GM23338 (cell line): ENCODE results near the gene AGXT. TPM values are rescaled to one million over a fixed set of nuclear protein-coding genes. Genes with fewer than 3 reads are reported as not detected.

Experiments used
- ATAC-seq: fragments of 200-7000 bp; cut with Tn5 transposase; 3 replicates; pipeline ENCODE4 v1.9.1; 2020
- DNase-seq: peaks from one replicate; pipeline ENCODE4 v3.0.0-alpha.2; 2015; ENCODE audit warnings: low spot score
- H2AFZ ChIP-seq: fragments of 200-600 bp; sonication (generic); 2 replicates; pipeline ENCODE4 v1.8.0; 2016; ENCODE audit warnings: antibody characterized with exemption, mild to moderate bottlenecking, moderate library complexity
- H3F3A ChIP-seq: fragments of 200-600 bp; sonication (generic); replicated peaks from 2 replicates; pipeline ENCODE4 v1.8.0; 2017; ENCODE audit warnings: antibody characterized with exemption, mixed run types, low read depth
- H3K27ac ChIP-seq: fragments of 200-600 bp; sonication (generic); 2 replicates; pipeline ENCODE4 v1.6.1; 2016; ENCODE audit warnings: low read depth
- H3K27me3 ChIP-seq: fragments of 200-600 bp; sonication (generic); 2 replicates; pipeline ENCODE4 v1.8.0; 2016; ENCODE audit warnings: mild to moderate bottlenecking, mixed run types, moderate library complexity; ENCODE audit not compliant: insufficient read depth
- H3K36me3 ChIP-seq: fragments of 200-600 bp; sonication (generic); 2 replicates; pipeline ENCODE4 v1.8.0; 2016; ENCODE audit warnings: mild to moderate bottlenecking; ENCODE audit not compliant: insufficient read depth
- H3K4me1 ChIP-seq: fragments of 200-600 bp; sonication (generic); 2 replicates; pipeline ENCODE4 v1.8.0; 2016; ENCODE audit warnings: mild to moderate bottlenecking, moderate library complexity; ENCODE audit not compliant: insufficient read depth
- H3K4me2 ChIP-seq: fragments of 200-600 bp; sonication (generic); 2 replicates; pipeline ENCODE4 v1.7.1; 2017; ENCODE audit warnings: mixed run types
- H3K4me3 ChIP-seq: fragments of 200-600 bp; sonication (generic); 2 replicates; pipeline ENCODE4 v1.6.1; 2016; ENCODE audit warnings: mixed run types
- H3K79me2 ChIP-seq: fragments of 200-600 bp; sonication (generic); replicated peaks from 2 replicates; pipeline ENCODE4 v1.8.0; 2017; ENCODE audit warnings: mild to moderate bottlenecking; ENCODE audit not compliant: insufficient read depth
- H3K9me2 ChIP-seq: fragments of 200-600 bp; sonication (generic); 2 replicates; pipeline ENCODE4 v1.8.0; 2017; ENCODE audit not compliant: insufficient read depth
- H4K20me1 ChIP-seq: fragments of 200-600 bp; sonication (generic); replicated peaks from 2 replicates; pipeline ENCODE4 v1.8.0; 2017; ENCODE audit warnings: mild to moderate bottlenecking; ENCODE audit not compliant: insufficient read depth
- H3K27ac Mint-ChIP-seq: 2 replicates; pipeline ENCODE4 v1.8.0; 2020; ENCODE audit warnings: inconsistent platforms, mild to moderate bottlenecking, moderate library complexity, mixed read lengths
- H3K27me3 Mint-ChIP-seq: 3 replicates; pipeline ENCODE4 v1.8.0; 2022; ENCODE audit warnings: low read depth, mild to moderate bottlenecking, moderate library complexity, mixed read lengths, inconsistent platforms; ENCODE audit not compliant: insufficient read depth, poor library complexity
- H3K36me3 Mint-ChIP-seq: 3 replicates; pipeline ENCODE4 v1.8.0; 2021; ENCODE audit warnings: low read depth, mild to moderate bottlenecking, inconsistent platforms, moderate library complexity, mixed read lengths
- H3K4me1 Mint-ChIP-seq: 3 replicates; pipeline ENCODE4 v1.8.0; 2020; ENCODE audit warnings: mild to moderate bottlenecking, inconsistent platforms, mixed read lengths
- H3K4me3 Mint-ChIP-seq: 3 replicates; pipeline ENCODE4 v1.8.0; 2021; ENCODE audit warnings: moderate library complexity, mild to moderate bottlenecking, inconsistent platforms, mixed read lengths
- H3K9me3 Mint-ChIP-seq: 3 replicates; pipeline ENCODE4 v1.8.0; 2020; ENCODE audit warnings: moderate library complexity, mild to moderate bottlenecking, inconsistent platforms, mixed read lengths
- CREB1 ChIP-seq: fragments of 250-450 bp; sonication (Bioruptor Pico); IDR thresholded peaks from 2 replicates; pipeline ENCODE4 v1.5.0; 2020; ENCODE audit warnings: low read depth, mild to moderate bottlenecking, moderate library complexity
- EZH2 ChIP-seq: fragments of 200-600 bp; sonication (generic); IDR thresholded peaks from one replicate; pipeline ENCODE4 v1.8.0; 2017; ENCODE audit warnings: antibody characterized with exemption, mild to moderate bottlenecking, low read depth; ENCODE audit not compliant: unreplicated experiment
- EZH2phosphoT487 ChIP-seq: fragments of 200-600 bp; sonication (generic); IDR thresholded peaks from one replicate; pipeline ENCODE4 v1.8.1; 2018; ENCODE audit warnings: antibody characterized with exemption; ENCODE audit not compliant: unreplicated experiment
- NANOG ChIP-seq: IDR thresholded peaks from 2 replicates; pipeline ENCODE4 v1.6.1; 2016; ENCODE audit warnings: antibody characterized with exemption, borderline replicate concordance
- POLR2AphosphoS5 ChIP-seq: IDR thresholded peaks from 2 replicates; pipeline ENCODE4 v1.6.1; 2016; ENCODE audit warnings: antibody characterized with exemption, low read depth
- STAT1 ChIP-seq: IDR thresholded peaks from one replicate; pipeline ENCODE4 v1.6.1; 2016; ENCODE audit warnings: antibody characterized with exemption; ENCODE audit not compliant: unreplicated experiment
- ZNF114 ChIP-seq: fragments of 250-450 bp; sonication (Bioruptor Pico); IDR thresholded peaks from 2 replicates; pipeline ENCODE4 v1.5.0; 2020; ENCODE audit warnings: mild to moderate bottlenecking, moderate library complexity
- ZNF331 ChIP-seq: fragments of 250-450 bp; sonication (Bioruptor Pico); IDR thresholded peaks from 2 replicates; pipeline ENCODE4 v1.5.0; 2020; ENCODE audit warnings: low read depth, mild to moderate bottlenecking, moderate library complexity
- polyA plus RNA-seq: library from polyadenylated mRNA; unstranded; fragments of >200 nt; fragmentation: Nextera tagmentation; extraction: Ambion mirVana; gene quantifications from 2 replicates; pipeline ENCODE4 v1.2.1, GENCODE V29; 2016
- total RNA-seq: library from RNA; depleted of rRNA; stranded (reverse); fragments of >200 nt; shearing (Covaris generic); gene quantifications from 2 replicates; pipeline ENCODE4 v1.2.3, GENCODE V29; 2014
- TF ChIP-seq, protein P1 (sequence below): IDR thresholded peaks from 2 replicates; pipeline ENCODE4 v1.6.1; 2016; ENCODE audit warnings: antibody characterized with exemption
- TF ChIP-seq, protein P2 (sequence below): fragments of 250-450 bp; sonication (Bioruptor Pico); IDR thresholded peaks from 2 replicates; pipeline ENCODE4 v1.5.0; 2020; ENCODE audit warnings: mild to moderate bottlenecking, moderate library complexity
- TF ChIP-seq, protein P3 (sequence below), 2 experiments: fragments of 200-600 bp in 1 of 2; sonication (generic) in 1 of 2; conservative IDR thresholded peaks; 2 replicates each; pipeline versions ENCODE4 v1.5.1 to v1.6.1; 2016 to 2017; ENCODE audit warnings: antibody characterized with exemption in 2 of 2, low read depth in 2 of 2, mild to moderate bottlenecking in 2 of 2, moderate library complexity in 1 of 2

AGXT gene
- total and polyA plus RNA-seq, 2 experiments from 2014 or later: not detected

DNA sequence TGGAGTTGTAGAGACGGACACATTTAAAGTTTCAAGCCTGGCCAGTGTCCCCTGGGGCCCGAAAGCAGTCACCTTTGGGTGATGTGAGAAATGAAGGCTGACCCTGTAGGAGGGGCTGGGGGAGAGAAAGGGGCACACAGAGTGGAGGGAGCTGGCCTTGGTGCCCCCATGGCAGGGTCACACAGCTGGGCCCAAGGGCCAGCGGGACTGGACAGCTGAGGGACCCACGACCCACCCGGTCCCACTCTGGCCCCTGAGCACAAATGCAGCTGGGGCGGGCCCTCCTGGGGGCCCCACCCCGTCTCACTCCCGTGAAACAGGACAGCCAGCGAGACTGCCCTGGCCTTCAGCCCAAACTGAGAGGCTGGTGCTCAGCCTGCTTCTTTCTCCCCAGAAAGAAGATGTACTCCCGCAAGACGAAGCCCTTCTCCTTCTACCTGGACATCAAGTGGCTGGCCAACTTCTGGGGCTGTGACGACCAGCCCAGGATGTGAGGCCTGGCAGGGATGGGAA lies 6.1 kb downstream of the AGXT start:
- DNase-seq: no peak
- Histone ChIP-seq H3K79me2 (no peaks in the 10 kb centered on the region), H3F3A (no peaks in the 10 kb centered on the region), H4K20me1 (no peaks in the 10 kb centered on the region), H2AFZ (no peak overlapping the region), H3K4me3 (no peak overlapping the region), H3K4me2 (no peak overlapping the region), H3K27ac (no peak overlapping the region), H3K36me3 (no peaks in the 10 kb centered on the region), H3K9me2 (no peaks in the 10 kb centered on the region), H3K27me3 (no peaks in the 10 kb centered on the region), H3K4me1 (no peaks in the 10 kb centered on the region)
- TF ChIP-seq EZH2phosphoT487 (no peak), POLR2AphosphoS5 (no peak), NANOG (no peak), ZNF331 (no peak)
- Mint-ChIP-seq H3K27me3 (peaks cover 4% of the 10 kb centered on the region), H3K27ac (no peak overlapping the region), H3K36me3 (no peaks in the 10 kb centered on the region), H3K4me3 (no peak overlapping the region), H3K9me3 (no peaks in the 10 kb centered on the region), H3K4me1 (0 out of 3 replicates have a peak, but pooled peaks cover 2% of the 10 kb centered on the region)
- ATAC-seq: no peak

DNA sequence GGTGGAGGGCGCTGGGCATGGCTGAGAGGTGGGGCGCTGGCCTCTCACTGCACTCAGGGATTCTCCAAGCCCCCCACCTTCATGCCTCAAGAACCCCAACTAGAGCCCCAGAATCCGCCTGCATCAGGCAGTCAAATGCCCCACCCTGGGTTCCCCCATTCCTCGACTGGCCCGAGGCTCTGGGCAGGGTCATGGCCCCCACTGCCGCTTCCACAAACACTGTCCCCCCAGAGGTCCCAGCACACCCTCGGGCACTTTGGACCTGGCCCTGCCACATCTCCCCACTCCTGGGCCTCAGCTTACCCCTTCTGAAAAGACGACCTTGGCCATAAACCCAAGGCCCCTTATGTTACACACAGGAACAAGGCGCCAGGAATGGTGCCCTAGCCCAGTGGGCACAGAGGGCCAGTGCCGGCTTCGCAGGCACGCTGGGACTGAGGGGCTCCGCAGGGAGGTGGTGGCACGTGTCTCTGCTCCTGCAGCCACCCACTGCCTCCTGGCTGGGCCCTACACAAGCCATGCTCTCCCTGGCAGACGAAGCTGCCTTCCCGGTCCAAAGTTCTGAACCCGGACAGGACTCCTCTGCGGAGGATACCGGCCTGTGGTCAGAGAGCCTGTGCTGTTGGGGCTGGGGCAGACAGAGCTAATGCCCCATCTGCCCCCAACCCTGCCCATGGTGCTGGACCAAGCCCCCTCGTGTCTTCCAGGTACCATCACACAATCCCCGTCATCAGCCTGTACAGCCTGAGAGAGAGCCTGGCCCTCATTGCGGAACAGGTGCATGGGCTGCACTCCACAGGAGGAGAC lies 6.8 kb downstream of the AGXT start:
- 0 out of 3 replicates have a peak, but pooled peaks cover 2% of the 10 kb centered on the region for H3K4me1 Mint-ChIP-seq
- DNase-seq (no peak), ATAC-seq (no peak)
- H3K36me3 Mint-ChIP-seq: no peaks in the 10 kb centered on the region
- no peak overlapping the region for H3K4me2 ChIP-seq
- no peaks in the 10 kb centered on the region for H3K4me1 ChIP-seq
- no peaks in the 10 kb centered on the region for H3K9me2 ChIP-seq
- H3K4me3 Mint-ChIP-seq: no peak overlapping the region
- H3K9me3 Mint-ChIP-seq: no peaks in the 10 kb centered on the region
- H3K27ac Mint-ChIP-seq: no peak overlapping the region
- TF ChIP-seq NANOG (no peak), ZNF114 (CRISPR knock-in tag) (no peak), CREB1 (CRISPR knock-in tag) (no peak), EZH2phosphoT487 (no peak), STAT1 (no peak), EZH2 (no peak), ZNF331 (no peak)
- TF ChIP-seq, protein P1, sequence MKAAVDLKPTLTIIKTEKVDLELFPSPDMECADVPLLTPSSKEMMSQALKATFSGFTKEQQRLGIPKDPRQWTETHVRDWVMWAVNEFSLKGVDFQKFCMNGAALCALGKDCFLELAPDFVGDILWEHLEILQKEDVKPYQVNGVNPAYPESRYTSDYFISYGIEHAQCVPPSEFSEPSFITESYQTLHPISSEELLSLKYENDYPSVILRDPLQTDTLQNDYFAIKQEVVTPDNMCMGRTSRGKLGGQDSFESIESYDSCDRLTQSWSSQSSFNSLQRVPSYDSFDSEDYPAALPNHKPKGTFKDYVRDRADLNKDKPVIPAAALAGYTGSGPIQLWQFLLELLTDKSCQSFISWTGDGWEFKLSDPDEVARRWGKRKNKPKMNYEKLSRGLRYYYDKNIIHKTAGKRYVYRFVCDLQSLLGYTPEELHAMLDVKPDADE: no peak
- TF ChIP-seq, protein P2, sequence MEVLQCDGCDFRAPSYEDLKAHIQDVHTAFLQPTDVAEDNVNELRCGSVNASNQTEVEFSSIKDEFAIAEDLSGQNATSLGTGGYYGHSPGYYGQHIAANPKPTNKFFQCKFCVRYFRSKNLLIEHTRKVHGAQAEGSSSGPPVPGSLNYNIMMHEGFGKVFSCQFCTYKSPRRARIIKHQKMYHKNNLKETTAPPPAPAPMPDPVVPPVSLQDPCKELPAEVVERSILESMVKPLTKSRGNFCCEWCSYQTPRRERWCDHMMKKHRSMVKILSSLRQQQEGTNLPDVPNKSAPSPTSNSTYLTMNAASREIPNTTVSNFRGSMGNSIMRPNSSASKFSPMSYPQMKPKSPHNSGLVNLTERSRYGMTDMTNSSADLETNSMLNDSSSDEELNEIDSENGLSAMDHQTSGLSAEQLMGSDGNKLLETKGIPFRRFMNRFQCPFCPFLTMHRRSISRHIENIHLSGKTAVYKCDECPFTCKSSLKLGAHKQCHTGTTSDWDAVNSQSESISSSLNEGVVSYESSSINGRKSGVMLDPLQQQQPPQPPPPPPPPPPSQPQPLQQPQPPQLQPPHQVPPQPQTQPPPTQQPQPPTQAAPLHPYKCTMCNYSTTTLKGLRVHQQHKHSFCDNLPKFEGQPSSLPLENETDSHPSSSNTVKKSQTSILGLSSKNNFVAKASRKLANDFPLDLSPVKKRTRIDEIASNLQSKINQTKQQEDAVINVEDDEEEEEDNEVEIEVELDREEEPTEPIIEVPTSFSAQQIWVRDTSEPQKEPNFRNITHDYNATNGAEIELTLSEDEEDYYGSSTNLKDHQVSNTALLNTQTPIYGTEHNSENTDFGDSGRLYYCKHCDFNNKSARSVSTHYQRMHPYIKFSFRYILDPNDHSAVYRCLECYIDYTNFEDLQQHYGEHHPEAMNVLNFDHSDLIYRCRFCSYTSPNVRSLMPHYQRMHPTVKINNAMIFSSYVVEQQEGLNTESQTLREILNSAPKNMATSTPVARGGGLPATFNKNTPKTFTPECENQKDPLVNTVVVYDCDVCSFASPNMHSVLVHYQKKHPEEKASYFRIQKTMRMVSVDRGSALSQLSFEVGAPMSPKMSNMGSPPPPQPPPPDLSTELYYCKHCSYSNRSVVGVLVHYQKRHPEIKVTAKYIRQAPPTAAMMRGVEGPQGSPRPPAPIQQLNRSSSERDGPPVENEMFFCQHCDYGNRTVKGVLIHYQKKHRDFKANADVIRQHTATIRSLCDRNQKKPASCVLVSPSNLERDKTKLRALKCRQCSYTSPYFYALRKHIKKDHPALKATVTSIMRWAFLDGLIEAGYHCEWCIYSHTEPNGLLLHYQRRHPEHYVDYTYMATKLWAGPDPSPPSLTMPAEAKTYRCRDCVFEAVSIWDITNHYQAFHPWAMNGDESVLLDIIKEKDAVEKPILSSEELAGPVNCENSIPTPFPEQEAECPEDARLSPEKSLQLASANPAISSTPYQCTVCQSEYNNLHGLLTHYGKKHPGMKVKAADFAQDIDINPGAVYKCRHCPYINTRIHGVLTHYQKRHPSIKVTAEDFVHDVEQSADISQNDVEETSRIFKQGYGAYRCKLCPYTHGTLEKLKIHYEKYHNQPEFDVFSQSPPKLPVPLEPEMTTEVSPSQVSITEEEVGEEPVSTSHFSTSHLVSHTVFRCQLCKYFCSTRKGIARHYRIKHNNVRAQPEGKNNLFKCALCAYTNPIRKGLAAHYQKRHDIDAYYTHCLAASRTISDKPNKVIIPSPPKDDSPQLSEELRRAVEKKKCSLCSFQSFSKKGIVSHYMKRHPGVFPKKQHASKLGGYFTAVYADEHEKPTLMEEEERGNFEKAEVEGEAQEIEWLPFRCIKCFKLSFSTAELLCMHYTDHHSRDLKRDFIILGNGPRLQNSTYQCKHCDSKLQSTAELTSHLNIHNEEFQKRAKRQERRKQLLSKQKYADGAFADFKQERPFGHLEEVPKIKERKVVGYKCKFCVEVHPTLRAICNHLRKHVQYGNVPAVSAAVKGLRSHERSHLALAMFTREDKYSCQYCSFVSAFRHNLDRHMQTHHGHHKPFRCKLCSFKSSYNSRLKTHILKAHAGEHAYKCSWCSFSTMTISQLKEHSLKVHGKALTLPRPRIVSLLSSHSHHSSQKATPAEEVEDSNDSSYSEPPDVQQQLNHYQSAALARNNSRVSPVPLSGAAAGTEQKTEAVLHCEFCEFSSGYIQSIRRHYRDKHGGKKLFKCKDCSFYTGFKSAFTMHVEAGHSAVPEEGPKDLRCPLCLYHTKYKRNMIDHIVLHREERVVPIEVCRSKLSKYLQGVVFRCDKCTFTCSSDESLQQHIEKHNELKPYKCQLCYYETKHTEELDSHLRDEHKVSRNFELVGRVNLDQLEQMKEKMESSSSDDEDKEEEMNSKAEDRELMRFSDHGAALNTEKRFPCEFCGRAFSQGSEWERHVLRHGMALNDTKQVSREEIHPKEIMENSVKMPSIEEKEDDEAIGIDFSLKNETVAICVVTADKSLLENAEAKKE (CRISPR knock-in tag): no peak
- TF ChIP-seq, protein P3, sequence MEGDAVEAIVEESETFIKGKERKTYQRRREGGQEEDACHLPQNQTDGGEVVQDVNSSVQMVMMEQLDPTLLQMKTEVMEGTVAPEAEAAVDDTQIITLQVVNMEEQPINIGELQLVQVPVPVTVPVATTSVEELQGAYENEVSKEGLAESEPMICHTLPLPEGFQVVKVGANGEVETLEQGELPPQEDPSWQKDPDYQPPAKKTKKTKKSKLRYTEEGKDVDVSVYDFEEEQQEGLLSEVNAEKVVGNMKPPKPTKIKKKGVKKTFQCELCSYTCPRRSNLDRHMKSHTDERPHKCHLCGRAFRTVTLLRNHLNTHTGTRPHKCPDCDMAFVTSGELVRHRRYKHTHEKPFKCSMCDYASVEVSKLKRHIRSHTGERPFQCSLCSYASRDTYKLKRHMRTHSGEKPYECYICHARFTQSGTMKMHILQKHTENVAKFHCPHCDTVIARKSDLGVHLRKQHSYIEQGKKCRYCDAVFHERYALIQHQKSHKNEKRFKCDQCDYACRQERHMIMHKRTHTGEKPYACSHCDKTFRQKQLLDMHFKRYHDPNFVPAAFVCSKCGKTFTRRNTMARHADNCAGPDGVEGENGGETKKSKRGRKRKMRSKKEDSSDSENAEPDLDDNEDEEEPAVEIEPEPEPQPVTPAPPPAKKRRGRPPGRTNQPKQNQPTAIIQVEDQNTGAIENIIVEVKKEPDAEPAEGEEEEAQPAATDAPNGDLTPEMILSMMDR (conservative IDR thresholded peaks at IDR 0.05; ENCODE audit: low read depth in 2 of 2): no peak
- no peak overlapping the region for H2AFZ ChIP-seq
- no peaks in the 10 kb centered on the region for H4K20me1 ChIP-seq
- no peaks in the 10 kb centered on the region for H3K27me3 ChIP-seq
- H3F3A ChIP-seq: no peaks in the 10 kb centered on the region
- H3K4me3 ChIP-seq: no peak overlapping the region
- H3K27ac ChIP-seq: no peak overlapping the region
- H3K36me3 ChIP-seq: no peaks in the 10 kb centered on the region
- no peaks in the 10 kb centered on the region for H3K79me2 ChIP-seq
- H3K27me3 Mint-ChIP-seq: peaks cover 4% of the 10 kb centered on the region
